ENCODE results near the gene PDLIM5.

The PDLIM5 gene

GRCh38 chr4:94561249-94562024 lies 109.7 kb downstream of the PDLIM5 start:
- no peak for DNase-seq (ENCODE audit: low spot score)

- no peak for DNase-seq (ENCODE audit: low spot score)
Observed at GRCh38 chr4:94562285-94562684, 110.5 kb downstream of the PDLIM5 start.

GRCh38 chr4:94564252-94564651 lies 112.5 kb downstream of the PDLIM5 start:
- no peak for DNase-seq (ENCODE audit: low spot score)

GRCh38 chr4:94566420-94566819 lies 114.7 kb downstream of the PDLIM5 start:
- DNase-seq (ENCODE audit: low spot score): no peak

DNA sequence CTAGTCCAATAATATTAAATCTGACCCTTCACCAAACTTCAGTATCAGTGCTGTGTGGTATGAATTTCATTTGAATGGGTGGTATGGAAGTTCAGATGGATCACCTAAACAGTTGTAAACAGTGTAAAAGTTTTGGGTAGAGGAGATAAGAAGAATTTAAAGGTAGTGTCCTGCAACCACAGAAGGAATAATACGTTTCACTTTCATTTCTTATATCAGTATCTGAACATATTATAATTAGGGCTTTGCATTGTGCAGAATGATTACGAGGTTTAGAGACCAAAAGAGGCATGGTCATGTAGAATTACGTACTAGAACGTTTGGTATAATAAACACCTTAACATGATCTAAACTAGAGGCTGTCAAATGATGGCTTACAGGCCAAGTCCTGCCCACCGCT lies 116.1 kb downstream of the PDLIM5 start:
- no peak for DNase-seq (ENCODE audit: low spot score)

- DNase-seq (ENCODE audit: low spot score): no peak
Observed at GRCh38 chr4:94570558-94570957, 118.8 kb downstream of the PDLIM5 start.

GRCh38 chr4:94571298-94571697 lies 119.6 kb downstream of the PDLIM5 start:
- DNase-seq (ENCODE audit: low spot score): no peak

GRCh38 chr4:94571715-94572114 lies 120.0 kb downstream of the PDLIM5 start:
- DNase-seq (ENCODE audit: low spot score): no peak

DNA sequence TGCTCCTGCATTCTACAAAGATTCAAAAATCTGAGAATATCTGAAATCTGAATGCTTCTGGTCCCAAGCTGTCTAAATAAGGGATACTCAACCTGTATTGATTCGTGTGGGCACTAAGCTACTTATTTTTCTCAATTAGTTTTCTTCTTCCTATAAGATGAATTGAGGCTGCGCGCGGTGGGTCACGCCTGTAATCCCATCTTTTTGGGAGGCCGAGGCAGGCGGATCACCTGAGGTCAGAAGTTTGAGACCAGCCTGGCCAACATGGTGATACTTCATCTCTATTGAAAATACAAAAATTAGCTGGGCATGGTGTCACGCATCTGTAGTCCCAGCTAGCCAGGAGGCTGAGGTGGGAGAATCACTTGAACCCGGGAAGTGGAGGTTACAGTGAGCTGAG lies 122.3 kb downstream of the PDLIM5 start:
- DNase-seq (ENCODE audit: low spot score): no peak

DNA sequence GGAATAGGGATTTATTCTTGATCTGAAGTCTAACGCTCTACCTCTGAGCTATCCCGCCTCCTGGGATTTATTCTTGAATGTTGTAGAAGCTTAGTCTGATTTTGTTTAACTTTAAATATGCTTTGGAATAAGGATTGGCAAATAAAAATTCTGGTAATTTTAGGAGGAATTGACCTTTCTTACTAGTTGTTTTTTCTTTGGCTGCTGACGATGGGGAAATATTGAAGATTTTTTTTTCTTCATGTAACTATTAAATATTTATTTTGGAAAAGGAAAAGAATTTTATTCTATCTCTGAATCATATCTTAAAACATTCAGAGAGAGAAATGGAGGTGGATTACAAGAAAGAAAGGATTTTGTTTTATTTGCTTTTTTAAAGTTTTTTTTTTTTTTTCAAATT lies 122.9 kb downstream of the PDLIM5 start:
- DNase-seq (ENCODE audit: low spot score): no peak

GRCh38 chr4:94575652-94576051 lies 123.9 kb downstream of the PDLIM5 start:
- no peak for DNase-seq (ENCODE audit: low spot score)

DNA sequence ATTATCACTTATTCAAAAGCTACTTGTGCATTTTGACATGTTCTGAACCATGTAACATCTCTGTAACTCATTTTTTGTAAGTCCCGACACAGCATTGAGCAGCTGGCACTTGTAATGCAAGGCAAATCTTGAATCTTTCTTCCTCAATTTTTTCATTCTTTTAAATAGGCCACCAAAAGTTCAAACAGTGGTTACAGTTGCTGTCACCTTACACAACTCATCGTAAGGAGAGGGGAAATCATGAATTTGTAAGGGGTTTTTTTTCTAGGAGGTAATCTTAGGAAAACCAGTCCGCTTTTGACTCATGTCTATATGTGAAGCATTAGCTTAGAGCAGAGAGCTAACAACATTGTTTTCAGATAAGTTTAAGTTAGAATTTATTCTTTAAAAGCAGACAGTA lies 124.5 kb downstream of the PDLIM5 start:
- no peak for DNase-seq (ENCODE audit: low spot score)

DNA sequence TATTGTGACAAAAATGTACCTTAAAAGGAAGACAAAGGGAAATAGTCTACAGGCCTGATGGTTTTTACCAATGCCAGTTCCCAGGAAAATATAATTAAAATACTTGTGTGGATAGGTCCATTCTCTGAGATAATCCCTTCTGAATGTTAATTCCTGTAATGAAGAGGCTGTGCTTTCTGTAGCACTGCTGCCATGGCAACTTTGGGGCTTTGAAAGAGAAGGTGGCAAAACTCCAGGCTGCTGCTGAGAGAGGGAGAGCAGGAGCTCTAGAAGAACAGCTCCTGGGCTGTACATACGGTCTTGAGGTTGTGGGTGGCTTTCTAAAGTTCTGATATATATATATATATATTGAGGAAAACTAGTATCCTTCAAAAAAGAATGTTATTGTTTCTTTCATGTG lies 125.4 kb downstream of the PDLIM5 start:
- DNase-seq (ENCODE audit: low spot score): peak; percentile 28

- DNase-seq (ENCODE audit: low spot score): no peak
Observed at GRCh38 chr4:94578195-94578594, 126.5 kb downstream of the PDLIM5 start.

- no peak for DNase-seq (ENCODE audit: low spot score)
Observed at GRCh38 chr4:94581766-94582165, 130.0 kb downstream of the PDLIM5 start.

DNA sequence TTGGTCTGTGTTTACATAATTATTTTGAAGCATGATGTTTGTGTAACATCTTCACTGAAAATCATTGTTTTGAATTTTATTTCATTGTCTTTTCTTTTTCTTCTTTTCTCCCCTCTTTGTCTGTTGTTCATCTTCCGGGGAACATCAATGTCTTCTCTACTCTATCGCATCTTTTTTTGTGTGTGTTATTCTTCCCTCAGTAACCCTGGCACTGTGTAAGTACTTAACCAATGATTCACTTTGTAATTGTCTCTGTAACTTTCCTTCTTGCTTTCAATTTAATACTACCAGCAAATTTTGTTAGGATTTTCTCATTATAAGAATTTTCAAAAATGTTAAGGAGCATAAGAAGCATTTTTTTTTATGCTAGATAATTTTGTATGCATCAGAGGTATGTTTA lies 130.8 kb downstream of the PDLIM5 start:
- no peak for DNase-seq (ENCODE audit: low spot score)

GRCh38 chr4:94583914-94584641 lies 132.3 kb downstream of the PDLIM5 start:
- DNase-seq (ENCODE audit: low spot score): no peak

DNA sequence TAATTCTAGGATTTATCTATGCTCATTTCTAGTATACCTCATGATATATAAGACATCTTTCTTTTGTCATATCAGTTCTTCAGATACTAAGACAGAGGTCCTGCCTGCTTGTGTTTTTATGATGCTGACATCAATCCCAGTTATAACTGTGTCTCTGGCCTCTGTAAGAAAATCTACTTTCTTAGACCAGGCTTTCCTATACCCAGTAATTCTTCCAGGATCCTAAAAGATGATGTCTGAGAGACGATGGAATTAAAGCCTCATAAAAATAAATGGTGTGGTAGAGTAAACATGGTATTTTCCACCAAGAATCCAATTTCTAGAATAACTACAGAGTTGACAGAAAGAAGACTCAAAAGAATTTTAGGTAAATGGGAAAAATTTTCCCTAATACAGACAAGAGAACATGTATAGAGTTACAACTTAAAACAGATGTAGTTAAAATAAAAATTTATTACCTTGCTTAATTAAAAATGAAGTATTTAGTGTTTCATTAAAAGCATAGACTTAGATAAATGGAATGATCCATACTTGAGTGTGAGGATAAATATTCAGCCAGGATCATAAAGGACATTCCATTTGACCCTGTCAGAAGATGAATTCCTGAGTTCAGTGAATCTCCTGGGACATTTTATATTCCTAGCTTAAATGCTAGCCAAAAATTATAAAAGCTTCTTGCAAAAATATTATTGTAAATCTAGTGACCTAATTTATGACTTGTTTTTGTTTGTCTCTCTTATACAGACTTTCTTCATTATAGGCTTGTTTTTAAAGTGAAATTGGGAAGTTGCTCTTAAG lies 137.4 kb downstream of the PDLIM5 start:
- no peak for DNase-seq (ENCODE audit: low spot score)

DNA sequence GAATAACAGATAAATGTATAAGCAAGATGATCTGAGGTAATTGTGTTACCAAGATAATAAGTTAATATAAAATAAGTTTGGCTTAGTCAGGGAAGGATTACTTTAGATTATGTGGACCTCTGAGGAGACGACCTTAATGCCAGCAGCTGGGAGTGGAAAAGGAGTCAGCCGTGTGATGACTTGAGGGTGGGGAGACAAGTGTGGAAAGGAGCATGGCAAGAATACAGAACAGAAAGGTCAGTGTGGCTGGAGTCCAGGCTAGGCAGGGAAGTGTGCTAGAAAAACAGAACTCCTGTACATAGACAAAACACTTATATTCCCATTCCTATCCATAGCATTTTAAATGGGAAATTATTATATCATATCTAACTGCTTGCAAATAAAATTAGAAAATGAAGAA lies 138.8 kb downstream of the PDLIM5 start:
- no peak for DNase-seq (ENCODE audit: low spot score)

GRCh38 chr4:94591289-94591688 lies 139.5 kb downstream of the PDLIM5 start:
- no peak for DNase-seq (ENCODE audit: low spot score)

DNA sequence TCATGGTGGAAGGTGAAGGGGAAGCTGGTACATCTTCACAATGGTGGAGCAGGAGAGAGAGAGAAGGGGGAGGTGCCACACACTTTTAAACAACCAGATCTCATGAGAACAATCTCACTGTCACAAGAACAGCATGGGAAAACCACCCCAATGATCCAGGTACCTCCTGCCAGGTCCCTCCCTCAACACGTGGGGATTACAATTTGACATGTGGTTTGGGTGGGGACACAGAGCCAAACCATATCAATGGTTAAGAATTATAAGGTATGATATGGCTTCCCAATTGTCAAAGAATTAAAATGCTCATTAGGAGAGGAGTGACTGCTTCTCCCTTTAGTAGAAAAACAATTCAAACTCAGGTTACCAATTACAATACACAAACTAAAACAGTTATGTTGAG lies 143.3 kb downstream of the PDLIM5 start:
- DNase-seq (ENCODE audit: low spot score): no peak

DNA sequence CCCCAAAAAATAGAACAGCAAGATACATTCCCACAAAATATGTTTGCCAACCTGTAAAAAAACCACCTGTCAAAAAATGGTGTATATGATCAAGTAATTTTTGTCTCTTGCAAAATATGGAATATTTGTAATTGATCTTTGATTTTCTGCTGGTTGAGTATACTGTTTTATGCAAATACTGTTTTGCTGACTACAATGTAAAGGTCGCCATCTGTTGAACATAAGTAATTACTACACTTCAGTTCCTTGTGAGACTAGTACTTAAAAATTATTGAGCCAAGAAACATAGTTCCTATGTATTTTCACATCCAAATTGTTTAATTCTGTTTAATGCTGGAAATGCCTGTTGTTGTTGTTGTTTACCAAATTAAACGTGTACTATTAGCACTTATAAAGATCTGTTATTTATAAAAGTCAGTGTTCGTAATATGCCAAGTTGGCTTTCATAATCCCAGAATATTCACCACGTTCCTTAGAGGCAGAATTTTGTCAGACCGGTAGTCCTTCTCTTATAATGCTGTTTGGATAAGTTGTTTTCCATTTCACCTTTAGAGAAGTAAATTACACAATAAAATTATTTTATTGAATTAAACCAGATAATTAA lies 144.2 kb downstream of the PDLIM5 start:
- DNase-seq (ENCODE audit: low spot score): peak; percentile 34
